Skeletal muscle satellite cell (primary cell): ENCODE results near the gene ZFPL1.

Source experiments
- H3K27me3 ChIP-seq: 2 replicates; pipeline ENCODE4 v1.7.0; 2013; ENCODE audit warnings: low read length; ENCODE audit not compliant: control insufficient read depth, insufficient read depth
- H3K36me3 ChIP-seq: 2 replicates; pipeline ENCODE4 v1.7.0; 2013; ENCODE audit warnings: mild to moderate bottlenecking, control low read depth, low read length; ENCODE audit not compliant: insufficient read depth
- H3K4me1 ChIP-seq: 2 replicates; pipeline ENCODE4 v1.7.0; 2013; ENCODE audit warnings: low read length; ENCODE audit not compliant: control insufficient read depth, insufficient read depth
- H3K4me2 ChIP-seq: 2 replicates; pipeline ENCODE4 v1.7.0; 2013; ENCODE audit warnings: mild to moderate bottlenecking, low read length
- H3K4me3 ChIP-seq: 2 replicates; pipeline ENCODE4 v1.7.0; 2013; ENCODE audit warnings: low read length
- H3K9ac ChIP-seq: 2 replicates; pipeline ENCODE4 v1.7.0; 2013; ENCODE audit warnings: mild to moderate bottlenecking, low read depth, low read length, moderate library complexity
- H3K9me3 ChIP-seq: replicated peaks from 2 replicates; pipeline ENCODE4 v1.7.0; 2013; ENCODE audit warnings: mild to moderate bottlenecking, control low read depth, low read length

ZFPL1 gene

GRCh38 chr11:65096926-65097325, 12.9 kb downstream of the ZFPL1 start:
- H3K36me3 ChIP-seq = no peaks in the 10 kb centered on the region
- H3K4me2 ChIP-seq = peak overlapping the region; percentile 82
- H3K4me1 ChIP-seq = peaks cover 12% of the 10 kb centered on the region
- peak overlapping the region; percentile 77 for H3K4me3 ChIP-seq
- H3K9me3 ChIP-seq = no peaks in the 10 kb centered on the region
- peak overlapping the region; percentile 44 for H3K9ac ChIP-seq
- H3K27me3 ChIP-seq = no peaks in the 10 kb centered on the region

DNA sequence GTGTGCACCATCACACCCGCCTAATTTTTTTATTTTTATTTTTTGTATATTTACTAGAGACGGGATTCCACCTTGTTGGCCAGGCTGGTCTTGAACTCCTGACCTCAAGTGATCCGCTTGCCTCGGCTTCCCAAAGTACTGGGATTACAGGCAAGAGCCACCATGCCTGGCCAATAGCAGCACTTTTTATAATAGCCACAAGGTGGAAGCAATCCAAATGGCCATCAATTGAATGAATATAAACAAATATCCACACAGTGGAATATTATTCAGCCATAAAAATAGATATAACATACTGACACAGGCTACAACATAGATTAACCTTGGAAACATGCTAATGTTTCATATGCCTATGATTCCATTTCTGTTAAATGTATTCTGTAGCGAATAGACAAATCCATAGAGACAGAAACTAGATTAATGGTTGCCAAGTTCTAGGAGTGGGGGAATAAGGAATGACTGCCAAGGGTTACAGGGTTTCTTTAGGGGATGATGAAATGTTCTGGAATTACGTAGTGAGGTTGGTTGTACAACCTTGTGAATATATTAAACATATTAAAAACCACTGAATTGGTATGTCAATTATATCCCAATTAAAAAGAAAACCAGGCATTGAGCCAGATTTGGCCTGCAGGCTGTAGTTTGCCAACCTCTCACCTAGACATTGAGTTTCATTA, 16.8 kb downstream of the ZFPL1 start:
- H3K9ac ChIP-seq = no peak overlapping the region
- H3K9me3 ChIP-seq = no peaks in the 10 kb centered on the region
- H3K4me1 ChIP-seq = peaks cover 13% of the 10 kb centered on the region
- H3K27me3 ChIP-seq = no peaks in the 10 kb centered on the region
- H3K36me3 ChIP-seq = no peaks in the 10 kb centered on the region
- no peak overlapping the region for H3K4me3 ChIP-seq
- H3K4me2 ChIP-seq = no peak overlapping the region

DNA sequence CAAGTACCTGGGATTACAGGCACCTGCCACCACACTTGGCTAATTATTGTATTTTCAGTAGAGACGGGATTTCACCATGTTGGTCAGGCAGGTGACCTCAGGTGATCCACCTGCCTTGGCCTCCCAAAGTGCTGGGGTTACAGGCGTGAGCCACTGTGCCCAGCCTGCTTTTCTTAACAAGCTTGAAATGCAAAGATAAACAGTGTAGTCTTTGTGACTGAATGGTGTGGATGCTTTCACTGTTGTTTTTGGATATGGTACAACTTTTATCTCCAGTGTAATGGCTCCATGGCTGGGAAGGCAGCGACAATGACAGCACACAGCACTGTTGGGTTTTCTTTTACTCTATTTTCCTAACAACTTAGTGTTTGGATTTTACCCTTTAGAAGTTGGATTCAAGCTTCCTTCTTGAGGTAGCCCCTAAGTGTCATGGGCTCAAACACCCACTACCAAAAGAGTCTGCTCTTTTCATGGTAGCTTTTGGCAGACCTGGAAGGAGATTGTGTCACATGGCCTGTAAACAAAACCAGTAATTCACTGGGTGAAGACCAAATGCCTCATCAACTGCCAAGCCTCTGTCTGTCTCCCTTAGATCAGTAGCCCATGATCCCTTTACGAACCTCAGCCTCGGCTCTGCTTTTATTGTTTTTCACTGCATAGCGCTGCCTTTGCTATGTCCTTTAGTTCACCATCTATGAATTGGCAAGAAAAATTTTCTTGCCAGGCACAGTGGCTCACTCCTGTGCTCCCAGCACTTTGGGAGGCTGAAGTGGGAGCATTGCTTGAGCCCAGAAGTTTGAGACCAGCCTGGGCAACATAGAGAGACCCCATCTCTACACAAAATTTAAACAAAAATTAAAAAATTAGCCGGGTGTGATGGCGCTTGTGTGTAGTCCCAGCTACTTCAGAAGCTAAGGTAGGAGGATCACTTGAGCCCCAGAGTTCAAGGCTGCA, 18.4 kb downstream of the ZFPL1 start:
- Histone ChIP-seq H3K36me3 (no peaks in the 10 kb centered on the region), H3K9ac (no peak overlapping the region), H3K9me3 (no peaks in the 10 kb centered on the region), H3K4me2 (no peak overlapping the region), H3K4me1 (peaks cover 7% of the 10 kb centered on the region), H3K4me3 (no peak overlapping the region), H3K27me3 (no peaks in the 10 kb centered on the region)

DNA sequence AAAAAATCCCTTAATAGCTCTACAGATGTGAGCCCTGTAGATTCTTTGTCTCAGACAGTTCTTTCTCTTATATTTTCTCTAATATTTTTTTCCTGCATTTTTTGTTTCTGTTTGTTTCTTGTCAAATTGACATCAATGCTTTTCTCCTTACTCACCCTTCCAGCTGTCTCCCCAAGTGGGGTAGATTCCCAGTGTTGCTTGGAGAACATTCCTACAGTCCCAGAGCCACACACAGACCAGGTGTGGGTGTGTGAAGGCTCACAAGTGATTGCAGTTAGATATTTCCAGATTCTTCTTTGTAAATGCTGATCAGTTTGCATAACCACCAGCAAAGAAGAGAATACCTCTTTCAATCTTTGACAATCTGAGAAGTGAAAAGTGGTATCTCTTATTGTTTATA, 19.5 kb downstream of the ZFPL1 start:
- peaks cover 5% of the 10 kb centered on the region for H3K36me3 ChIP-seq
- no peaks in the 10 kb centered on the region for H3K27me3 ChIP-seq
- no peak overlapping the region for H3K9ac ChIP-seq
- H3K4me3 ChIP-seq = no peak overlapping the region
- no peaks in the 10 kb centered on the region for H3K9me3 ChIP-seq
- peaks cover 7% of the 10 kb centered on the region for H3K4me1 ChIP-seq
- no peak overlapping the region for H3K4me2 ChIP-seq

DNA sequence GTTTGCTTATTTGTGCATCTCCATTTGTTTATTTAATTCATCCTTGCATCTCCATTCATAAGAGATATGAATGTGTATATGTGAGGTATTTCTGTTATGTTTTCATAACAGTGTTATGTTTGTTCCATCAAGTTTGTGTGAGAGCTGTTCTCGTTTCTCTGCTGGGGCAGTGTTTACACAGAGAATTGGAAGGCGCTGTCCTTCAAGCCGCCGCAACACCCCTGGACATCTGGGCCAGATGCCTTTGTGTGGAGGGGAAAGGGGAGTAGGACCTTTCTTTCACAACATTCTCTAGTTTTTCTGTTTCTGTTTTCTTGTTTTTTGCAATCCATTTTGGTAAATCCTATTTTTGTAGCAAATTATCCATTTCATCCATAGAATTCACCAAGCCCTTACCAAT, 20.6 kb downstream of the ZFPL1 start:
- Histone ChIP-seq H3K27me3 (no peaks in the 10 kb centered on the region), H3K4me1 (peaks cover 7% of the 10 kb centered on the region), H3K4me2 (no peak overlapping the region), H3K36me3 (peaks cover 10% of the 10 kb centered on the region), H3K9me3 (no peaks in the 10 kb centered on the region), H3K9ac (no peak overlapping the region), H3K4me3 (no peak overlapping the region)

DNA sequence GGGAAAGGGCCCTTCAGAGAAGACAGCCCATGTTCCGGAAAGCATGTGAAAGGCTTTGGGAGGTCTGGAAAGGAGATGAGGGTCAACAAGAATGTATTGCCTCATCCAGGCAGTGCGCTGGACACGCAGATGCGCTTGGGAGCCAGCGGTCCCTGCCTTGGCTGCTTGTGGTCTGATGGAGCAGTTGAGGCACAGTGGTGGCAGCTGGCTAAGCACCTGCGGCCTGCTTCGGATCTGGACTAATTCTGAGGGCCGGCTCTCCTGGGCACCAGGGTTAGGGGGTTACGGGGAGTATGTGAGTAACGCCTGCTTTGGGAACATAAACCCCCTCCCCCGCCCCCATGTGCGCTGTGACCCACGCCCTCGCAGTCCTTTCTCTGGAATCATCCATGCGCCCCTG, 23.1 kb downstream of the ZFPL1 start:
- peaks cover 11% of the 10 kb centered on the region for H3K4me1 ChIP-seq
- no peak overlapping the region for H3K4me2 ChIP-seq
- H3K9ac ChIP-seq = no peak overlapping the region
- H3K36me3 ChIP-seq = peaks cover 10% of the 10 kb centered on the region
- no peaks in the 10 kb centered on the region for H3K27me3 ChIP-seq
- H3K9me3 ChIP-seq = no peaks in the 10 kb centered on the region
- H3K4me3 ChIP-seq = no peak overlapping the region

- no peak overlapping the region for H3K9ac ChIP-seq
- H3K4me1 ChIP-seq = peaks cover 15% of the 10 kb centered on the region
- H3K36me3 ChIP-seq = peaks cover 10% of the 10 kb centered on the region
- no peaks in the 10 kb centered on the region for H3K27me3 ChIP-seq
- H3K4me2 ChIP-seq = no peak overlapping the region
- no peak overlapping the region for H3K4me3 ChIP-seq
- no peaks in the 10 kb centered on the region for H3K9me3 ChIP-seq
Observed at GRCh38 chr11:65107751-65108468, 23.9 kb downstream of the ZFPL1 start.

- Histone ChIP-seq H3K27me3 (no peaks in the 10 kb centered on the region), H3K4me1 (peaks cover 20% of the 10 kb centered on the region), H3K4me2 (no peak overlapping the region), H3K9ac (no peak overlapping the region), H3K9me3 (no peaks in the 10 kb centered on the region), H3K4me3 (no peak overlapping the region), H3K36me3 (peaks cover 10% of the 10 kb centered on the region)
Observed at GRCh38 chr11:65108469-65109123, 24.6 kb downstream of the ZFPL1 start.

DNA sequence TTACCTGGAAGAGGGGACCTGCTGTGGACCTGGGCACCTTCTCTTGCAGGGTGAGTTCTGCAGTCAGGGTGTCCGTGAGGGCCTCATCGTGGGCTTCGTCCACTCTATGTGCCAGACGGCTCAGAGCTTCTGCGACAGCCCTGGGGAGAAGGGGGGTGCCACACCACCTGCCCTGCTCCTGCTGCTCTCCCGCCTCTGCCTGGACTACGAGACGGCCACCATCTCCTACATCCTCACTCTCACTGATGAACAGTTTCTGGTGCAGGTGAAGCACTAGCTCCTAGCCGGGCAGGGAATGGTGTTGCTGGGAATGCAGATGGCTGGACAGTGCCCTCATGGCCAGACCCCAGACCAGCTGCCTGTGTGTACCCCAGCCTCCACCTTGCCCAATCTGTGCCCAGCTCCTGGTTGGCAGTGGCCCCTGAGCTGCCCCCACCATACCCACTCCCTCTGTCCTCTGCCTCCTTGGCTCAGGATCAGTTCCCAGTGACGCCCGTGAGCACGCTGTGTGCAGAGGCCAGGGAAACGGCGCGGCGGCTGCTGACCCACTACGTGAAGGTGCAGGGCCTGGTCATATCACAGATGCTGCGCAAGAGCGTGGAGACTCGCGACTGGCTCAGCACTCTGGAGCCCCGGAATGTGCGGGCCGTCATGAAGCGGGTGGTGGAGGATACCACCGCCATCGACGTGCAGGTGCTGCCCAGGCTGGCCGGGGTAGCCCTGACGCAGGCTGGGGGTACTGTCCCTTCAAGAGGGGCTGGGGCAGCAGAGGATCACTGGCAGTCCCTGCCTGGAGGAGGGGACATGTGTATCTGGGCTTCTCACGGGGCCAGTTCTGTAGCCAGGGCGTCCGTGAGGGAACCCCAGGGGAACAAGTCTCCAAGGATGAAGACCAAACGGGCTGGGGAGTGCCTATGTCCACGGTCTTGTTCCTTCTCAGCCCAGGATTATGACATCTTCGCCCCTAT, 25.5 kb downstream of the ZFPL1 start:
- no peak overlapping the region for H3K4me3 ChIP-seq
- no peak overlapping the region for H3K9ac ChIP-seq
- H3K9me3 ChIP-seq = no peaks in the 10 kb centered on the region
- peaks cover 20% of the 10 kb centered on the region for H3K4me1 ChIP-seq
- H3K4me2 ChIP-seq = no peak overlapping the region
- no peaks in the 10 kb centered on the region for H3K27me3 ChIP-seq
- H3K36me3 ChIP-seq = peaks cover 10% of the 10 kb centered on the region

GRCh38 chr11:65110354-65110861, 26.4 kb downstream of the ZFPL1 start:
- no peak overlapping the region for H3K4me3 ChIP-seq
- H3K9me3 ChIP-seq = no peaks in the 10 kb centered on the region
- H3K4me2 ChIP-seq = peak overlapping the region; percentile 36
- peaks cover 20% of the 10 kb centered on the region for H3K4me1 ChIP-seq
- H3K9ac ChIP-seq = no peak overlapping the region
- peaks cover 10% of the 10 kb centered on the region for H3K36me3 ChIP-seq
- no peaks in the 10 kb centered on the region for H3K27me3 ChIP-seq
